NT2/D1 (cell line): ENCODE data around the gene DHTKD1.

Experiments
- YY1 ChIP-seq: IDR thresholded peaks from 2 replicates; pipeline ENCODE4 v1.6.1; 2011; ENCODE audit not compliant: insufficient read length, insufficient read depth
- ZNF274 ChIP-seq: IDR thresholded peaks from 2 replicates; pipeline ENCODE4 v1.6.1; 2011; ENCODE audit warnings: mild to moderate bottlenecking, low read depth, low read length

DNA sequence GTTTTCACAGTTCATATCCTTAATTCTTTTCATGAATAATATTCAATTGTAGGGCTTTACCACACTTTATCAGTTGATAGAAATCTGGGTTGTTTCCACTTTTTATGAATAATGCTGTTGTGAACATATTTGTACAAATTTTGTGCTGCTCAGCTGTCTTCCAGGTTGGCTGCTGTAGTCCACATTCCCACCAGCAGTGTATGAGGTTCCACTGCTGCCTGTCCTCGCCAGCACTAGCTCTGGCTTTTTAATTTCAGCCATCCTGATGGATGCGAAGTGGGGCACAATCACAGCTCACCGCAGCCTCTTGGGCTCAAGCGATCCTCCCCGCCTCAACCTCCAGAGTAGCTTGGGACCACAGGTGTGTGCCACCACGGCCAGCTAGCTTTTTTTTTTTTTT, 94.2 kb downstream of the DHTKD1 start:
- no peak for TF ChIP-seq YY1
- TF ChIP-seq ZNF274, result no peak
